GM18498 (cell line): ENCODE measurements around the gene CRYBG2.
"Not testable (repeated sequence)": the region's sequence is repeated elsewhere in the genome, so short reads cannot be mapped to it uniquely, and the experiment has no call there.

Experiments
- ATAC-seq: cut with Tn5 transposase; IDR thresholded peaks from one replicate; pipeline ENCODE4 v1.9.1; 2021; ENCODE audit warnings: mild to moderate bottlenecking, moderate library complexity; ENCODE audit not compliant: unreplicated experiment

The CRYBG2 gene, protein sequence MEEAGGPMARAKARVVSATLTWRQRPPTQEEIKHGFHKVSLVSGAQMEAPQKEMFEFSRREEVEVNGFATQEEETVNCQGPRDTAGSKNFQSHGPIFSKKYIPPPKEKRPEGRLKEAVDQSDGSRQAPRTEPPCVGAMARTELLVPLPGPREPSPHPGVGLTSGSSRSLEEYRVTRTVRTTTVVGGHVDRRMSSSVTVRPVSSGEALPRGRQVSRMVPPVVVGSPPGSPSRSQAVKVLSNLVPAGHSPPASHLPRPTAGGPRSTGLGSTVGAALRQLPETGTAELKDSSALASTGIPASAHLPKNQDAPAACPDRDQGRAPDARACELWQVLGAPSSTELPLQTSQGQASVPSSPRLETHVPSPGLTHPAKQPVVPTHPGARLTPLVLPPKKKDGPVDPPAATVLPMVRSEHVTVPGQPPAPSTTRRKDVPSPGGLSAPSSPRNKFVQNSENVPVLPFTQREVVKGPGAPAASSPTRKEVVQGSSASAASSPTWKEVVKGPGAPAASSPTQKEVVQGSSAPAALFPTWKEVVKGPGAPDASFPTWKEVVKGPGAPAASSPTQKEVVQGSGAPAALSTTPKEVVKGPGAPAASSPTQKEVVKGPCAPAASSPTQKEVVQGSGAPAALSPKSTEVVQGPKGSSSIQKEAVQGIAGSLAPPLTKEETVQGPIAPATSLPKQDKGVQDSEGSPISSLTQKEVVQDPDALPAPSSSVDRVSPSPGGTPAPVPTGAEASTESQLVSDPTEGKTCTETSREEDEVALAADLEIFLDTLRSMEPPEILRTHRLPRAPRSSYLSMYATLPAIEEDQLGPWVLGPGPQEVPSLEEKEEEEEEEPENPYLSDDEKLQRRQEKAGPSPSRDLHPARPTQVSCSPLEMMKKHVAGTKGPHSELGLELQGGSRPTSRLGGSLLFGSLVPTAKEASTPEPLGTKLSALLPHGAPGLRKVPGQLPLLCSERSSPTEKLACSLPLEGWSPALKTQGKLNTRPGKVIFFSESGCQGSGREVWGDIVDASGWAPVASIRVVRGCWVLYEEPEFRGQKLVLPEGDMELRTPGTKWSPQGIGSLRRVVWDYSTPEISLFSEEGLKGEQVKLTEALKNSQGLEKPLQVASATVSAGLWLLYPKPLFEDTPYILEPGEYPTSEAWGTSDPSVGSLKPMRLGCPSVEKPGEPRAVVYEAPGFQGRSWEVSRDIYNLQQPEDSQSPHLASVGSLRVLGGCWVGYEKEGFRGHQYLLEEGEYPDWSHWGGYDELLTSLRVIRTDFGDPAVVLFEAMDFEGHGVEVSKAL (N-terminal part only)

DNA sequence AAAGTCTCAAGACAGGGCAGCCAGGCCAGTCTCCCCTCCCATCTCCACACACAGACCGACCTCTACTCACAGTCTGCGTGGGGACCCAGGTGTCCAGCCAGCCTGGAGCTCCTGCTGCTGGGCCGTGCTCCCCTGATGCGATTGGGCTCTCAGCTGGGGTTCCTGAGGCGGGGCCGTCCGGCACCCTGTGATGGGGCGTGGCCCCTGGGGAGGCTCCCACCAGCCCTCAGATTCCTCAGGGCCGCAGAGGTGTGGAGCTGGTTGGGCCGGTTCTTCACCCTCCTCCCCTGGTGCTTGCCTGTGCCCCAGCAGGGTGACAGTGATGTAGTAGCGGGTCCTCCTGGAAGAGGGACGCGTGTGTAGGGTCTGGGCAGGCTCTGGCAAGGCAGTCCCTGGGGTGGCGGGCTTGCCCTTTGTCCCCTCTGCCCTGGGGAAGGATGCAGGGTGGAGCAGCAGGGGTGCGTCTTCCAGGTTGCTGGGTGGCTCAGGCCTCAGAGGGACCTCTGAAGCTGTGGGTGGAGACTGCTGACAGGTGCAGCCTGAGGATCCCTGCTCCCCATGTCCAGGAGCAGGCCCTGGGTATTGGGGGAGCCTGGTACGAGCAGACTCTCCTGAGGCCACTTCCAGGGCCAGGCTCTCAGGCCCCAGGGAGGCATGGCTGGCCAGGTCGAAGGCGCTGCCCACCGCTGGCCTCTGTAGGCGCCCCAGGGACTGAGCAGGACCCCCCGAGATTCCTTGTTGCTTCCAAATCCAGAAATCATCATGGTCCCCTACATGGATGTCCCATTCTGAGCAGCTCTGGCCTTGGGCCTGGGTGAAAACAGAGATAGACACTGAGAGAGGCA lies at the start of gene CRYBG2:
Gene CRYBG2 (minus strand): TSS at position 155 of the 845 bp plus-strand sequence. CDS start 7,473 bp downstream, outside the sequence.
- no peak for ATAC-seq

DNA sequence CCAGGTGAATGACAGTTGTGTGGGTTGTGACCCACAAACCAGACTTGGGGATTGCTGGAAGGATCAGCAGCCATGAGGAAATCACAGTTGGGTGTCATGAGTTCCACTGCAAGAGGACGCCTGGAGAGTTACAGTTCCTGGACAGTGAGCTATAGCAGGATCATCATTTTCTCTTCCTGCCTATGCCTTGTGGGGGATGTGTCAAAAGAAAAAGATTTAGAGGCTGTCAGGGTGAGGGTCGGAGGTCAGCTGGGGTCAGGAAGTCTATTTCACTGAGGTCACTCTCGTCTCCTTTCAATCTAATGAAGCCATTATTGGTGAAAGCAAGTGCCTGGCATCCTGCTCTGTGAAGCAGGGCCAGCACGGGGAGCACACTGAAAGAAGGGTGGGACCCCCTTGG lies 49.7 kb upstream of the CRYBG2 start:
- ATAC-seq, result no peak

DNA sequence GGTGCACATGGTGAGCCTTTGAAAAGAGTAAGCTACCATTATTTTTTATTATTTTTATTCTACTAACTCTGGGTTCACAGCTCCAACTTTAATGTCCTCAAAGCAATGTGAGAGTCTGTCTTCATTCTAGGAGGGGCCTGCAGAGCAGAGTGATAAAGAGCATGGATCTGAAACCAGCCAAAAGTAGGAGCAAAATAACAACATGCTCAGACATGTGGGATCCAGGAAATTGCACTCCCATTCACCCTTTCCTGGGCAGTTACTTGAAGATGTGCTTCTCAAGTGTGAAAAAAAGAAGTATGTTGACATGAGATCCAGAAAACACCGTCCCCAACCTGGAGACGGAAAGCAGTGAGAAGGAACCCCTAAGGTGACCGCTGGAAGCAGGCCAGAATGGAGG lies 48.0 kb upstream of the CRYBG2 start:
- no peak for ATAC-seq

DNA sequence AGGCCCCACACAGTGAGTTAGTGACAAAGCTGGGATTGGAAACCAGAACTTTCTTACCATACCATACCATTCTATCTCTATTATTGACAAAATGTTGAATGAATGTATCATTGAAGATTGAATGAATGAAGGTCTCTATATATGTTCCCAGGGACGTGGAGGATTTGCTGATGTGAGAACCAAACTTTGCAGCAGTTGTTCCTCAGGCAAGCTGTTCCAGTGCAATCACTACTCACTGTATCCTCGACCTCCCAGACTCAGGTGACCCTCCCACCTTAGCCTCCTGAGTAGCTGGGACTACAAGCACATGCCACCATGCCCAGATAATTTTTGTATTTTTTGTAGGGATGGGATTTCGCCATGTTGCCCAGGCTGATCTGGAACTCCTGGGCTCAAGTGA lies 45.1 kb upstream of the CRYBG2 start:
- ATAC-seq, result no peak

DNA sequence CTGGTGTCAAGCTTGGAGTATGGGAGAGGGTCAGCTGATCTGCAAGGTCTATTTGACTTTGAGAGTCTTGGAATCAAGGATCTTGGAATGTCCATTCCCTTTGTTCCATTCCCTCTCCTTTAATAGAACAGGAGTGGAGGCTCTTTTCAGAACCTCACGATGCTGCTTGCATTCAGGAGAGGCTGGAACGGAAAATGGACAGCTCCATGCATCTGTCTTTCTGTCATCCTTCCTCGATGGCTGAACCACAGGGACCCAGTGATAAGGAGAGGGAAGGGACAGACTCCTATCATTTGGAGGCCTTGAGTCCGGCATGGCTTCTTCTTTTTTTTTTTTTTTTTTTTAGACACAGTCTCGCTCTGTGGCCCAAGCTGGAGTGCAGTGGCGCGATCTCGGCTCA lies 41.8 kb upstream of the CRYBG2 start:
- ATAC-seq, result no peak

DNA sequence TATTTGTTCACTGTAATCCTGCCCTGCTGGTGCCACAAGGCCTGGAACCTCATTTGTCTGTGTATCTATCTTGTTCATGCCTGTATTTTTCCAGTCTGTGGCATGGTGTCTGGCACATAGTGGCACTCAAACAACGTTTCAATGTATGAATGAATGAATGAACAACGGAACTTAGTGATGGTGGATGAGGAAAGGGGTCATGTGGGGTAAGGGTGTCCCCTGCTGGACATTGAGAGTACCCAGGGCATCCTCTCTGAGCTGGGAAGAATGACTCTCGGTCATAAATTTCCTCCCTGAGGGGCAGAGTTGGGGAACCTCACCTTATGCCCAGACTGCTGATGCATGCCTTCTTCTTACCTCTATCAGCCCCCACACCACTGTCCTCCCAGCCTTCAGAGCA lies 37.5 kb upstream of the CRYBG2 start:
- ATAC-seq, result no peak

DNA sequence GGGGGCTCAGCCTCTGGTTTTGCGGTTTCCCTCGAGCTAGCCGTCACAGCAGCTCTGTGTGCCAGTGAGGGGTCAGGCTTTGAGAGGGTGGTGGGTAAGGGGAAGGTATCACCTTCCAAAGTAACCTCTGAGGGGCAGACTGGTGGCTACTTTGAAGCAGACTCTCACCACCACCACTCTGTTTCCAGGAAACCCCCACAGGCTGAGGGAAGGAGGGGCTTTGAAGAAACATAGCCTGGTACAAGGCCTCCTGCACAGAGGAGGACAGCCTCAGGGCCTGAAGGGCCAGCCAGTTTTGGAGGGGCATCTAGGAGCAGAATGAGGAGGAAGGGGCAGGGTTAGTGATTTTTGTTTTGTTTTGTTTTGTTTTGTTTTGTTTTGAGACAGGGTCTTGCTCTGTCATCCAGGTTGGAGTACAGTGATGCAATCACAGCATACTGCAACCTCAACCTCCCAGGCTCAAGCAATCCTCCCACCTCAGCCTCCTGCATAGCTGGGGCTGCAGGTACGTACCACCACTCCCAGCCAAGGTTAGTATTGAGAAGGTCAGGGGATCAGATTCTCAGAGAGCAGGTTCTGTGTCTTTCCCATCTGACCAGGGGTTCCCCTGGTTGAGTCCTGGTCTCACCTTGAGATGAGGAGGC lies 35.8 kb upstream of the CRYBG2 start:
- ATAC-seq, result no peak

DNA sequence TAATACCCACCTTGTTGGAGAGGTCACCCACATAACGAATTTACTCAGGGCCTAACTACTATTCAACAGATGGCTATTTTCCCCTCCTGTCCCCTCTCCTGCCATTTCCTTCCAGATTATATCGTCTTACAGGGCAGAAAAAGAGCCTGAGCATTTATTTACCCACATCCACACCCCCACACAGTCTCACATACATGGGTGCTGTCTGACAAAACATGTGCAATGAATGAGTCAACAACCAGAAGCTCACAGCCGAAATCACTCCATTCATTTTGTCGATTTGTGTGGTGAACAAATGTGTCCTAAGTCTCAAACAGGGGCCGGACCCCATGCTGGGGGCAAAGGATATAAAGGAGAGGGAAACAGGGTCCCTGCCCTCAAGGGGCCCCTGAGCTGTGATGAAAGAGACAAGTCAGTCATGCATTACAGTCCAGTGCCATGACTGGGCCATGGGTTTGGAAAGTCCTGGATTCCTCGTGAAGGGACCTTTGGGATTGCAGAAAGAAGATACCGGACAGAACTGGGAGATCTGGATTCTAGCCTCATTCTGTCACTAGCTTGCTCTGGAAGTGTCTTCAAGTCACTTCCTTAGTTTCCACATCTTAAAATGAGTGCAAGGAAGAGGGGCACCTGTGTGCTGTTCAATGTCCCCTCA lies 35.0 kb upstream of the CRYBG2 start:
- ATAC-seq, result no peak

DNA sequence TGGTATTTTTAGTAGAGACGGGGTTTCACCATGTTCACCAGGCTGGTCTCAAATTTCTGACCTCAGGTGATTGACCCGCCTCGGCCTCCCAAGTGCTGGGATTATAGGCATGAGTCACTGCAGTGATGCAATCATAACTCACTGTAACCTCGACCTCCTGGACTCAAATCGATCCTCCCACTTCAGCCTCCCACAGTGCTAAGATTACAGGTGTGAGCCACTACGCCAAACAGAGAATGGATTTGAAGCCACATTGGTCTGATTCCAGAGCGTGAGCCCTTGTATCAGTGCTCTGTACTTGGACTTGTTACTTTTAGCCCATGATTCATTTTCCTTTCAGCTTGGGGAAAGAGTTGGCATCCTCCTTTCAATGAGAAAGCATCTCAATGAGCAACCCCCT lies 33.5 kb upstream of the CRYBG2 start:
- ATAC-seq, result no peak

DNA sequence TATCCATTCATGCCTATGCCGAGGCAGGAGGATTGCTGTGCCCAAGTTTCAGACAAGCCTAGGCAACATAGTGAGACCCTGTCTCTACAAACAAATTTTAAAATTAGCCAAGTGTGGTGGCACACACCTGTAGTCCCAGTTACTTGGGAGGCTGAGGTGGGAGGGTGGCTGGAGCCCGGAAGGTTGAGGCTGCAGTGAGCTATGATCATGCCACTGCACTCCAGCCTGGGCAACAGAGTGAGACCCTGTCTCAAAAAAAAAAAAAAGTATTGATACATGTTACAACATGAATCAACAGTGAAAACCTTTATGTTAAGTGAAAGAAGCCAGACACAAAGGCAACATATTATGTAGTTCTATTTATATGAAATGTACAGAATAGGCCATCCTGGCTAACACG lies 31.1 kb upstream of the CRYBG2 start:
- not testable (repeated sequence) for ATAC-seq

DNA sequence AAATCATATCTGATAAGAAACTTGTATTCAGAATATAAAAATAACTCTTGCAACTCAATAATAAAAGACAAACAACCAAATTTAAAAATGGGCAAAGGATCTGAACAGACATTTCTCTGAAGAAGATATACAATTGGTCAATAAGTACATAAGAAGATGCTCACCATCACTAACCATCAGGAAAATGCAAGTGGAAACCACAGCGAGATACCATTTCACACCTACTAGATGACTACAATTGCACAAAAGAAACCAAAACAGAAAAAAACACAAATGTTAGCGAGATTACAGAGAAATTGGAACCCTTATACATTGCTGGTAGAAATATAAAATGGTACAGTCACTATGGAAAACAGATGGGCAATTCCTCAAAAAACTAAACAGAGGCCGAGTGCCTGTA lies 30.1 kb upstream of the CRYBG2 start:
- ATAC-seq, result no peak

DNA sequence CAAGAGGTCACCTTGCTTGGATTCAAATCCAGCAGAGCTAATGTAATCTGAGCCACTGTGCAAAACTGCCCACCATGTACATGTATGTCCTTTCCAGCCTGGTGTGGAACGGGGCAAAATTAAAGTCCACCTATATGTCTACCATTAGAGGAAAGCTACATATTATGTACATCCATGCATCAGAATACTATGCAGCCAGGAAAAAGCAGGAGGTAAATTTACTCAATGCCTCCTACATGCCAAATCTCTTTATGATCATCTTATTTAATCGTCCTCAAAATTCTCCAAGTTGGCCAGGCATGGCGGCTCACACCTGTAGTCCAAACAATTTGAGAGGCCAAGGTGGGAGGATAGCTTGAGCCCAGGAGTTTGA lies 24.9 kb upstream of the CRYBG2 start:
- ATAC-seq, result no peak

DNA sequence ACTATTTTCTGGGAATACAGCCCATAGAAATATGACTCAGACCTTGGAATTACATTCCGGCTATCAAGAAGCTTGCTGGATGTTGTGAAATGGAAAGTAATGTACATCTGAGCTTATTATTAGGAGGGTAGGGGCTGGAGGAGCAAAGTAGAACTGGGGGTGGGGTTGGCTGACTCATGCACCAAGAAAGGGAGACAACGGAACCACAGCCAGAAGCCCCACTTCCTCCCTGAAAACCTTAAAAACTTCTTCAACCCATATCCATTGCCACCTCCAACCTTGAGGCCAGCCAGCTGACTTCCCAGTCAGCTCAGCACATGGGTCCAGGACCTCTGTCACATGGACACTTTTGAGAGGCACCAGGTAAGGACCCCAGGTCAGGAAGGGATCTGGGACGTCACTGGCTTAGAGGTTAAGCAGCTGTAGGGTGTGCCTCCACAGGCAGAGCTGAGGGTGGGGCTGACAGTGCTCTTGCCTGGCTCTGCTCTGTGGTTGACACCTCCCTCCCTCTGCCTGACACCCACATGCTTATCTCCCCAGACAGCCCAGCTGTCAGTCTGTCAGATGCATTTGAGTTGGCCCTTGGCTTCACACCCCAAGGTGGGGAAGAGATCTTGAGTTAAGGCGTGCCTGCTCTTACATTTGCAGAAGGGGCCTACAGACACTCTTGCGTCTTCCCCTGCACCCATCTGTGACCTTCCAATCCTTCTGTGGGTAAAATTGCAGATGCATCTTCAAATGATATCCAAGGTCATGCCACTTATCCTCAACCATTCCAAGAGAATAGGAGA lies 24.4 kb upstream of the CRYBG2 start:
- ATAC-seq, result peak; percentile 97

DNA sequence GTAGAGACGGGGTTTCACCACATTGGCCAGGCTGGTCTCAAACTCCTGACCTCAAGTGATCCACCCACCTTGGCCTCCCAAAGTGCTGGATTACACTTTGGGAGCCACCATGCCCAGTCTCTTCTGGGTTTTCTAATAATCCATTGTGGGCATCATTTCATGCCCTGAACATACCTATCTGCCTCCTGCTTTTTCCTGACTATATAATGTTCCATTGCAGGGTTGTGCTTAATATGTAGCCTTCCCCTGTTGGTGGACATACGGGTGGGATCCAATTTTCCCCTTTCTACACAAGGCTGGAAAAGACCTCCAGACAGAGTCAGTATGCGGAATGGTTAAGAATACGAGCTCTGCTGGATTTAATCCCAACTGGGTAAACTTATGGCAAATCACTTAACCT lies 22.1 kb upstream of the CRYBG2 start:
- no peak for ATAC-seq

DNA sequence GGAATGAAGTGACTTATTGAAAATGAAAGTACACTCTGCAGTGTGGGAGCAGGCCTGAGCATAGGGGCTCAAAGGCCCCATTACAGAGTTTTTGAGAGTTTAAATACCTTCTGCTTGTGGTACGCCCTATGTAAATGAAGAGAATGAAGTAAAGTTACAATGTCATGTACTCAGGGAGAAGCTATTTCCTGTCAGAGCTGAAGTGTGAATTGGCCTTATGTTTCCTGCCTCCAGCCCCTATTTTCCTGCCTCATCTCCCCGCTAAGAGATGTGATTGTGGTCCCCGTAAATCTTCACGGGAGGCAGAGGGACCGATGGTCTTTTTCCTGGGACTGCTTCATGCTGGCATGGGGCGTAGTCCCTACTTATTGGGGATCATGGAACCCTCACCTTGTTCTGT lies 21.2 kb upstream of the CRYBG2 start:
- ATAC-seq, result no peak

DNA sequence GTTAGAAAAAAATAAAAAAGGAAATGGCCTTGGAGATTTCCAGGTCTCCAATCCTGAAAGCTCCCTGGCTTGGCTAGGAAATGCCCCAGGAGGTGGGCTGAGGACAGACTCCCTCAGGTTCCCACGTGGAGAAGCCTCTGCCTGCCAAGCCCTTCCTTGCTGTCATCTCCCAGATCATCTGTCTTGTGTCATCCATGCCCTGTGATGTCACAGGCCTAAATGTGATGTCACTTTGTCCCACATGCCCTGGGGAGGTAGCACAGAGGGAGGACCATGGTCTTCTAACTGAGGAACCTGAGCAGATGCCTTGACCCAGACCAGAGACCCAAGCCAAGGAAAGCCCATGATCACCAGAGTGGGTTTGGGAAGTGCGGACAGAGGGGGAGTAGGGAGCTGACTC lies 20.4 kb upstream of the CRYBG2 start:
- not testable (repeated sequence) for ATAC-seq

DNA sequence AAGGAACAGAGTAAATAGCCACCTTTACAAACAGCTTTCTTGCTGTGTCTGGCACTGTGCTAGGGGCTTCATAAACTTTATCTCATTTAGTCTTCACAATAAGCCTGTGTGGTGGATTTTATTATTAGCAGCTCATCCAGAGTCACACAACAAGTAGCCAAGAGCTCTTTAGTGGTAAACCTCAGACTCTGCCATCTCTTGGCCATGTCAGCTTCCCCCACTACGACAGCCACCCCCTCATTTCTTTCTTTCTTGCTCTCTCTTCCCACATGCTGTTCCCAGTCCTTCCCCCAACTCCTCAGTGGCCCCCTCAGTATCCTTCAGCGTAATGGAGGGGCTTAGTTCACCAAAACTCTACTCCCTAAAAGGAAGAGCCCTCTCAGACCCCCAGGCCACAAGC lies 19.9 kb upstream of the CRYBG2 start:
- no peak for ATAC-seq

DNA sequence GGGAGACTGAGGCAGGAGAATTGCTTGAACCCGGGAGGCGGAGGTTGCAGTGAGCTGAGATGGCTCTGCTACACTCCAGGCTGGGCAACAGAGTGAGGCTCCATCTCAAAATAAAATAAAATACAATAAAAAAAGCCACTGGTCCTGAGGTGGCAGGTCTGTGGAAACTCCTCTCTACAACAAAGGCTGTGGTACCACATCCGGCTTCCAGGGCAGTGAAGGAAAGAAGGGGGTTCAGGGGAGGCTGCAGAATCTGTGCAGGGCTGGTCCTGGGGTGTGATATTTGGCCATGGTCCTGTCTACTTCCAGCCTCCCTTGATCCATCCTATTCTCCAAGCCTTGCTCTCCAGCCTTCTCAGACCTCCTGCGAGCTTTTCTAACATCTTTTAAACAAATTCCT lies 19.4 kb upstream of the CRYBG2 start:
- ATAC-seq, result no peak

DNA sequence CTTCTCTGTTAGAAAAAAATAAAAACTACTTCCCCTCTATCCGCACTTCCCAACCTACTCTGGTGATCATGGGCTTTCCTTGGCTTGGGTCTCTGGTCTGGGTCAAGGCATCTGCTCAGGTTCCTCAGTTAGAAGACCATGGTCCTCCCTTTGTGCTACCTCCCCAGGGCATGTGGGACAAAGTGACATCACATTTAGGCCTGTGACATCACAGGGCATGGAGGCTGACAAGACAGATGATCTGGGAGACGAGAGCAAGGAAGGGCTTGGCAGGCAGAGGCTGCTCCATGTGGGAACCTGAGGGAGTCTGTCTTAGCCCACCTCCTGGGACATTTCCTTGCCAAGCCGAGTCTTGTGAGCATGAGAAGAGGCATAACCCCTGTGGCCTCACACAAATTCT lies 18.7 kb upstream of the CRYBG2 start, which contains the start of gene ZNF683:
Gene ZNF683 (minus strand): TSS at position 140 of the 400 bp plus-strand sequence. CDS start 4,179 bp downstream, outside the sequence.
- ATAC-seq, result not testable (repeated sequence)
